H1 (cell line): ENCODE results near the gene EXOC3L1. TPM values are rescaled to one million over a fixed set of nuclear protein-coding genes. Genes with fewer than 3 reads are reported as not detected.

Source experiments
- CTCF ChIA-PET: fragments of 300-600 bp; sonication (Branson Sonifier 250); formaldehyde crosslinking; loops from one replicate; lab custom pipeline; 2021; ENCODE audit not compliant: partially characterized antibody; lab: Charles Lee
- POLR2A ChIA-PET: fragments of 300-600 bp; sonication (Branson Sonifier 250); formaldehyde crosslinking; loops from one replicate; lab custom pipeline; 2021; ENCODE audit warnings: inconsistent platforms; ENCODE audit not compliant: partially characterized antibody; lab: Charles Lee
- DNase-seq, 2 experiments: peaks; one replicate each; pipeline versions ENCODE4 v3.0.0 to v3.0.0-alpha.2; 2010 to 2022; ENCODE audit warnings: low spot score in 2 of 2, low read depth in 1 of 2, mixed read lengths in 1 of 2
- FAIRE-seq: peaks from 2 replicates; lab custom pipeline; 2011; peaks lifted over from hg19 to GRCh38; lab: Jason Lieb, UNC
- H2AFZ ChIP-seq: 2 replicates; pipeline ENCODE4 v1.8.1; 2012; ENCODE audit warnings: low read length, inconsistent platforms
- H2AK5ac ChIP-seq: 2 replicates; pipeline ENCODE4 v1.6.1; 2013; ENCODE audit warnings: low read depth, low read length
- H2BK120ac ChIP-seq: replicated peaks from 2 replicates; pipeline ENCODE3; 2013; ENCODE audit warnings: low read depth, low read length, inconsistent platforms
- H2BK12ac ChIP-seq: 2 replicates; pipeline ENCODE4 v1.6.1; 2013; ENCODE audit warnings: low read depth, low read length
- H2BK15ac ChIP-seq: 2 replicates; pipeline ENCODE4 v1.6.1; 2013; ENCODE audit warnings: low read length
- H2BK20ac ChIP-seq: 2 replicates; pipeline ENCODE4 v1.6.1; 2013; ENCODE audit warnings: low read length
- H2BK5ac ChIP-seq: 2 replicates; pipeline ENCODE4 v1.6.1; 2013; ENCODE audit warnings: low read depth, low read length
- H3K14ac ChIP-seq: 2 replicates; pipeline ENCODE4 v1.6.1; 2013; ENCODE audit warnings: inconsistent platforms; ENCODE audit not compliant: insufficient read length
- H3K18ac ChIP-seq: 2 replicates; pipeline ENCODE4 v1.6.1; 2013; ENCODE audit warnings: low read length; ENCODE audit errors: extremely low read depth
- H3K23ac ChIP-seq: 2 replicates; pipeline ENCODE4 v1.6.1; 2013; ENCODE audit warnings: inconsistent platforms; ENCODE audit not compliant: insufficient read length
- H3K23me2 ChIP-seq: 2 replicates; pipeline ENCODE4 v1.6.1; 2013; ENCODE audit warnings: low read depth, low read length
- H3K27ac ChIP-seq: 2 replicates; pipeline ENCODE4 v1.6.1; 2011; ENCODE audit warnings: low read depth, low read length, inconsistent platforms
- H3K27me3 ChIP-seq, 4 experiments: replicated peaks in 1 of 4; 1 replicate in 1 of 4; 2 replicates in 3 of 4; pipeline versions ENCODE4 v1.6.1 to v1.8.1; 2011 to 2013; ENCODE audit warnings: low read length in 3 of 4, mild to moderate bottlenecking in 3 of 4, inconsistent platforms in 2 of 4, mixed read lengths in 2 of 4, moderate library complexity in 1 of 4; ENCODE audit not compliant: control insufficient read depth in 3 of 4, insufficient read depth in 3 of 4; ENCODE audit errors: extremely low read depth in 1 of 4
- H3K36me3 ChIP-seq, 4 experiments: 2 replicates each; pipeline versions ENCODE4 v1.6.1 to v1.8.1; 2011 to 2013; ENCODE audit warnings: mild to moderate bottlenecking in 4 of 4, low read length in 3 of 4, moderate library complexity in 2 of 4, control low read depth in 1 of 4, inconsistent platforms in 1 of 4; ENCODE audit not compliant: insufficient read depth in 4 of 4, control insufficient read depth in 2 of 4
- H3K4ac ChIP-seq: replicated peaks from 2 replicates; pipeline ENCODE3; 2013; ENCODE audit warnings: low read length, low read depth, mixed read lengths, inconsistent platforms; ENCODE audit not compliant: insufficient read length
- H3K4me1 ChIP-seq, 4 experiments: replicated peaks in 1 of 4; 1 replicate in 1 of 4; 2 replicates in 3 of 4; pipeline versions ENCODE4 v1.6.1 to v1.8.1; 2011 to 2013; ENCODE audit warnings: low read length in 3 of 4, inconsistent platforms in 2 of 4, mixed read lengths in 1 of 4; ENCODE audit not compliant: insufficient read depth in 4 of 4, control insufficient read depth in 3 of 4
- H3K4me2 ChIP-seq, 2 experiments: 2 replicates each; pipeline versions ENCODE4 v1.6.1 to v1.8.1; 2011 to 2013; ENCODE audit warnings: low read depth in 2 of 2, low read length in 2 of 2, control low read depth in 1 of 2, inconsistent platforms in 1 of 2, mild to moderate bottlenecking in 1 of 2; ENCODE audit not compliant: insufficient read depth in 1 of 2
- H3K4me3 ChIP-seq, 4 experiments: fragments of 200-600, 300-600 bp in 1 of 4; sonication (generic), shearing (Covaris generic), sonication (Bioruptor Twin) in 1 of 4; 2 replicates each; pipeline versions ENCODE4 v1.5.1 to v1.8.1; 2011 to 2016; ENCODE audit warnings: low read length in 4 of 4, low read depth in 3 of 4, control low read depth in 2 of 4, inconsistent platforms in 2 of 4, mild to moderate bottlenecking in 2 of 4, mixed read lengths in 1 of 4, moderate library complexity in 1 of 4; ENCODE audit not compliant: insufficient read depth in 2 of 4; ENCODE audit errors: extremely low read depth in 1 of 4
- H3K56ac ChIP-seq: replicated peaks from 2 replicates; pipeline ENCODE3; 2013; ENCODE audit warnings: low read depth, mild to moderate bottlenecking, mixed read lengths, low read length, inconsistent platforms; ENCODE audit not compliant: insufficient read length
- H3K79me1 ChIP-seq: 2 replicates; pipeline ENCODE4 v1.6.1; 2013; ENCODE audit warnings: low read depth, low read length, control low read depth
- H3K79me2 ChIP-seq, 2 experiments: 2 replicates each; pipeline versions ENCODE4 v1.6.1 to v1.8.1; 2012 to 2013; ENCODE audit warnings: low read length in 2 of 2, mild to moderate bottlenecking in 2 of 2, inconsistent platforms in 1 of 2; ENCODE audit not compliant: insufficient read depth in 2 of 2, control insufficient read depth in 1 of 2
- H3K9ac ChIP-seq, 4 experiments: replicated peaks in 1 of 4; 1 replicate in 1 of 4; 2 replicates in 3 of 4; pipeline versions ENCODE4 v1.6.1 to v1.8.1; 2011 to 2013; ENCODE audit warnings: low read depth in 3 of 4, low read length in 3 of 4, control low read depth in 2 of 4, mild to moderate bottlenecking in 2 of 4, moderate library complexity in 2 of 4, inconsistent platforms in 1 of 4; ENCODE audit errors: extremely low read depth in 1 of 4
- H3K9me3 ChIP-seq, 2 experiments: 2 replicates each; pipeline versions ENCODE4 v1.6.1 to v1.8.1; 2012 to 2013; ENCODE audit warnings: mild to moderate bottlenecking in 2 of 2, moderate library complexity in 2 of 2, control low read depth in 1 of 2, inconsistent platforms in 1 of 2, low read depth in 1 of 2, low read length in 1 of 2, mixed read lengths in 1 of 2; ENCODE audit not compliant: insufficient read depth in 2 of 2
- H4K20me1 ChIP-seq, 2 experiments: replicated peaks in 1 of 2; 2 replicates each; pipeline versions ENCODE3 to v1.8.1; 2011 to 2013; ENCODE audit warnings: inconsistent platforms in 2 of 2, low read length in 2 of 2, mild to moderate bottlenecking in 1 of 2; ENCODE audit not compliant: insufficient read depth in 2 of 2, control insufficient read depth in 1 of 2
- H4K5ac ChIP-seq: 2 replicates; pipeline ENCODE4 v1.6.1; 2013; ENCODE audit warnings: low read length, low read depth, mixed read lengths, inconsistent platforms; ENCODE audit not compliant: insufficient read length
- H4K8ac ChIP-seq: 2 replicates; pipeline ENCODE4 v1.8.0; 2013; ENCODE audit warnings: mild to moderate bottlenecking, moderate library complexity, low read length, inconsistent platforms; ENCODE audit not compliant: insufficient read depth; ENCODE audit errors: extremely low read depth
- H4K91ac ChIP-seq: replicated peaks from 2 replicates; pipeline ENCODE3; 2013; ENCODE audit warnings: low read length, mixed read lengths, inconsistent platforms; ENCODE audit not compliant: insufficient read length
- ASH2L ChIP-seq: fragments of 200-600, 300-600 bp; sonication (generic); IDR thresholded peaks from one replicate; pipeline ENCODE4 v1.7.1; 2017; ENCODE audit warnings: low read length
- CHD1 ChIP-seq: IDR thresholded peaks from 2 replicates; pipeline ENCODE4 v1.6.1; 2012; ENCODE audit warnings: low read depth, low read length, improper control_type of control experiment
- EP300 ChIP-seq, 2 experiments: IDR thresholded peaks; 1 replicate in 1 of 2; 2 replicates in 1 of 2; pipeline ENCODE4 v1.6.1; 2011 to 2012; ENCODE audit warnings: low read depth in 2 of 2, low read length in 2 of 2, mild to moderate bottlenecking in 2 of 2, borderline replicate concordance in 1 of 2, inconsistent platforms in 1 of 2, moderate library complexity in 1 of 2
- GTF2F1 ChIP-seq: IDR thresholded peaks from 2 replicates; pipeline ENCODE4 v1.6.1; 2012; ENCODE audit warnings: low read depth, low read length, improper control_type of control experiment, borderline replicate concordance
- JUND ChIP-seq: IDR thresholded peaks from 2 replicates; pipeline ENCODE4 v1.6.1; 2011; ENCODE audit warnings: mild to moderate bottlenecking, improper control_type of control experiment, low read length
- KDM5A ChIP-seq: fragments of 200-600 bp; IDR thresholded peaks from 2 replicates; pipeline ENCODE4 v1.7.1; 2012; ENCODE audit warnings: mild to moderate bottlenecking, low read length, inconsistent platforms, mixed read lengths
- POU5F1 ChIP-seq: IDR thresholded peaks from 2 replicates; pipeline ENCODE4 v1.6.1; 2011; ENCODE audit warnings: low read depth, mild to moderate bottlenecking, low read length, moderate library complexity
- RFX5 ChIP-seq: IDR thresholded peaks from 2 replicates; pipeline ENCODE4 v1.6.1; 2011; ENCODE audit warnings: low read depth, low read length, improper control_type of control experiment, borderline replicate concordance
- RXRA ChIP-seq: IDR thresholded peaks from 2 replicates; pipeline ENCODE4 v1.6.1; 2011; ENCODE audit warnings: low read depth, mild to moderate bottlenecking, low read length, moderate library complexity; ENCODE audit not compliant: insufficient read depth
- SAP30 ChIP-seq: fragments of 300-600 bp; sonication (generic); IDR thresholded peaks from 2 replicates; pipeline ENCODE4 v1.7.1; 2012; ENCODE audit warnings: low read length, moderate library complexity, mild to moderate bottlenecking, inconsistent platforms; ENCODE audit not compliant: insufficient read depth, insufficient replicate concordance
- SIX5 ChIP-seq: IDR thresholded peaks from 2 replicates; pipeline ENCODE4 v1.6.1; 2011; ENCODE audit warnings: mild to moderate bottlenecking, low read depth, low read length
- TCF12 ChIP-seq: IDR thresholded peaks from 2 replicates; pipeline ENCODE4 v1.6.1; 2011; ENCODE audit warnings: low read depth, mild to moderate bottlenecking, low read length
- whole genome bisulfite sequencing, 2 experiments: shearing (Covaris generic) in 1 of 2; methylation state at CpG; one replicate each; pipeline versions ENCODE4 v1.1.6 to v1.1.7; 2013 to 2015; ENCODE audit warnings: low lambda C conversion rate in 2 of 2, mixed read lengths in 2 of 2, inconsistent platforms in 1 of 2, low coverage in 1 of 2, missing lambda C conversion rate in 1 of 2; ENCODE audit not compliant: insufficient replicate concordance in 2 of 2, insufficient coverage in 1 of 2, insufficient read length in 1 of 2; ENCODE audit errors: extremely low coverage in 1 of 2, missing lambda C conversion rate in 1 of 2; 5-methylcytosine and 5-hydroxymethylcytosine counted together
- polyA plus RNA-seq, 7 experiments: library from polyadenylated mRNA; depleted of rRNA in 3 of 7; stranded (reverse) in 5 of 7; unstranded in 2 of 7; fragments of >200 nt in 5 of 7; fragments of 200-250 nt in 2 of 7; gene quantifications; 1 replicate in 5 of 7; 2 replicates in 1 of 7; 4 replicates in 1 of 7; pipeline versions ENCODE4 v1.2.1 to v1.2.3, GENCODE V29; 2011 to 2013; ENCODE audit warnings: missing spikeins in 2 of 7, mixed read lengths in 2 of 7
- total RNA-seq: library from RNA; stranded (reverse); fragmentation: NEBNext Ultra II Directional; extraction: Animal tissue kit (Norgen Biotek cat#: 25700); gene quantifications from 2 replicates; pipeline ENCODE4 v1.2.1, GENCODE V29; 2021
- TF ChIP-seq, protein P1 (sequence below): IDR thresholded peaks from 2 replicates; pipeline ENCODE4 v1.6.1; 2012; ENCODE audit warnings: inconsistent platforms

EXOC3L1 gene
- total and polyA plus RNA-seq, 2 of the 8 experiments (the other 6 are each of a cell fraction or from before 2014, with no cell fraction given), result 1.3 TPM

DNA sequence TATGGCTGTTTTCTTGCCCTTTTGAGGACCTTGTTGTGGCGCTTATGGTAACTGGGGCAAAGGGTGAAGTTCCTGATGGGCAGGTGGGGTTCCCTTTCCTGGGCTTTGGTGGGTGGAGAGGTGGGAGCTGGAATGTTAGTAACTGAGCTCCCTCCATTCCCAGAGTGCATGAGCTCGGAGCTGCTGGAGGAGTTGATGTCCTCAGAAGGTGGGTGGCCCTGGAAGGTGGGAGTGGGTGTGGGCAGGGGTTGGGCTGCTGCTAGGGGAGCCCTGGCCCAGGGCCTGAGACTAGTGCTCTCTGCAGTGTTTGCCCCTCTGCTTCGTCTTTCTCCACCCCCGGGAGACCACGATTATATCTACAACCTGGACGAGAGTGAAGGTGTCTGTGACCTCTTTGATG lies 7.8 kb upstream of the EXOC3L1 start:
- H3K9me3 ChIP-seq, result no peaks in the 10 kb centered on the region
- H3K36me3 ChIP-seq, result peaks cover 18 to 44% (median 34%) of the 10 kb centered on the region in 4 experiments
- H3K56ac ChIP-seq, result no peak overlapping the region
- no peak overlapping the region; a peak in 1 of 4 replicates for H3K4me2 ChIP-seq
- H4K91ac ChIP-seq, result no peak overlapping the region
- no peak overlapping the region for H2BK120ac ChIP-seq
- H3K9ac ChIP-seq, result no peak overlapping the region; a peak in 1 of 7 replicates
- H4K20me1 ChIP-seq, result peaks cover 2 to 25% of the 10 kb centered on the region in 2 experiments
- DNase-seq (no peak), FAIRE-seq (no peak)
- no peaks in the 10 kb centered on the region for H3K27me3 ChIP-seq
- peaks cover 0 to 17% (median 10%) of the 10 kb centered on the region in 4 experiments; a peak in 5 of 7 replicates for H3K4me1 ChIP-seq
- H4K5ac ChIP-seq, result no peak overlapping the region
- peaks cover 9% of the 10 kb centered on the region; the same call in 1 of the 2 replicates for H3K23me2 ChIP-seq
- H3K4me3 ChIP-seq, result no peak overlapping the region
- CTCF ChIA-PET, result interaction anchor here (0.6 to 8.7 kb wide), 29 partner anchors 11 to 241 kb away, joined by 3 to 111 read pairs (median 5); partner anchors contain the start of genes EXOC3L1, MATCAP1, NOL3 and TMEM208
- no peak overlapping the region for H3K23ac ChIP-seq
- WGBS, 2 experiments, result 81% methylated on average over 6 of the region's 6 CpGs; no CpG with 5 or more reads in 1 of the 2 experiments
- H2BK12ac ChIP-seq, result no peak overlapping the region
- H3K79me2 ChIP-seq, result peaks cover 4 to 10% of the 10 kb centered on the region in 2 experiments; a peak in 3 of 4 replicates
- 0 out of 2 replicates have a peak, but pooled peaks cover 7% of the 10 kb centered on the region for H3K79me1 ChIP-seq
- no peak overlapping the region for H3K18ac ChIP-seq
- H4K8ac ChIP-seq, result no peak overlapping the region
- POLR2A ChIA-PET, result interaction anchor here (0.7 to 2.2 kb wide), 15 partner anchors 8 to 254 kb away, joined by 3 to 12 read pairs (median 4); partner anchors contain the start of genes EXOC3L1, FHOD1, MATCAP1 and NOL3
- no peak overlapping the region for H3K27ac ChIP-seq
- H2BK15ac ChIP-seq, result no peak overlapping the region
- no peak overlapping the region for H2BK20ac ChIP-seq
- H2BK5ac ChIP-seq, result no peak overlapping the region
- H2AK5ac ChIP-seq, result no peak overlapping the region
- H2AFZ ChIP-seq, result no peak overlapping the region
- no peak overlapping the region for H3K14ac ChIP-seq
- no peak overlapping the region for H3K4ac ChIP-seq
- TF ChIP-seq EP300 (IDR thresholded peaks at IDR 0.05; ENCODE audit: borderline replicate concordance in 1 of 2, low read depth in 2 of 2, low read length in 2 of 2), result no peak
- TF ChIP-seq SAP30, result no peak
- no peak for TF ChIP-seq SIX5
- no peak for TF ChIP-seq RFX5
- TF ChIP-seq RXRA, result no peak
- no peak for TF ChIP-seq KDM5A
- TF ChIP-seq, protein P1, sequence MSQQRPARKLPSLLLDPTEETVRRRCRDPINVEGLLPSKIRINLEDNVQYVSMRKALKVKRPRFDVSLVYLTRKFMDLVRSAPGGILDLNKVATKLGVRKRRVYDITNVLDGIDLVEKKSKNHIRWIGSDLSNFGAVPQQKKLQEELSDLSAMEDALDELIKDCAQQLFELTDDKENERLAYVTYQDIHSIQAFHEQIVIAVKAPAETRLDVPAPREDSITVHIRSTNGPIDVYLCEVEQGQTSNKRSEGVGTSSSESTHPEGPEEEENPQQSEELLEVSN, result no peak
- TF ChIP-seq GTF2F1, result no peak
- no peak for TF ChIP-seq CHD1
- TF ChIP-seq ASH2L, result no peak
- TF ChIP-seq POU5F1, result no peak
- TF ChIP-seq JUND, result no peak
- no peak for TF ChIP-seq TCF12
